Measurements from ENCODE around the gene ETDC.

- TF ChIP-seq CTCF (IDR thresholded peaks at IDR 0.05), result no peak
- no peak for TF ChIP-seq POLR2AphosphoS5 (IDR thresholded peaks at IDR 0.05)
Measured at GRCh38 chrX:135275973-135276372, 33.3 kb upstream of the ETDC start.

Measured in gastroesophageal sphincter (tissue), 3 donors.